ENCODE results near the gene CHN1.

The CHN1 gene

GRCh38 chr2:174826051-174826450, 179.1 kb downstream of the CHN1 start:
- no peak for DNase-seq (ENCODE audit: low spot score)

- DNase-seq (ENCODE audit: low spot score), result no peak
Observed at GRCh38 chr2:174824068-174824467, 181.1 kb downstream of the CHN1 start.

GRCh38 chr2:174821628-174822027, 183.6 kb downstream of the CHN1 start:
- no peak for DNase-seq (ENCODE audit: low spot score)

GRCh38 chr2:174820361-174820760, 184.8 kb downstream of the CHN1 start:
- DNase-seq (ENCODE audit: low spot score), result no peak

GRCh38 chr2:174815526-174815925, 189.7 kb downstream of the CHN1 start:
- no peak for DNase-seq (ENCODE audit: low spot score)

- DNase-seq (ENCODE audit: low spot score), result no peak
Observed at GRCh38 chr2:174812037-174812436, 193.1 kb downstream of the CHN1 start.

GRCh38 chr2:174807931-174808330, 197.2 kb downstream of the CHN1 start:
- DNase-seq (ENCODE audit: low spot score), result no peak

GRCh38 chr2:174805803-174806202, 199.4 kb downstream of the CHN1 start:
- no peak for DNase-seq (ENCODE audit: low spot score)

GRCh38 chr2:174802459-174802858, 202.7 kb downstream of the CHN1 start:
- peak; percentile 44 for DNase-seq (ENCODE audit: low spot score)

GRCh38 chr2:174800436-174801205, 204.6 kb downstream of the CHN1 start:
- no peak for DNase-seq (ENCODE audit: low spot score)

GRCh38 chr2:174798801-174799200, 206.4 kb downstream of the CHN1 start:
- DNase-seq (ENCODE audit: low spot score), result no peak

- DNase-seq (ENCODE audit: low spot score), result no peak
Observed at GRCh38 chr2:174797781-174798276, 207.4 kb downstream of the CHN1 start.

GRCh38 chr2:174796319-174796771, 208.8 kb downstream of the CHN1 start:
- DNase-seq (ENCODE audit: low spot score), result no peak

- DNase-seq (ENCODE audit: low spot score), result no peak
Observed at GRCh38 chr2:174794851-174795374, 210.3 kb downstream of the CHN1 start.

GRCh38 chr2:174792309-174793025, 212.7 kb downstream of the CHN1 start:
- no peak for DNase-seq (ENCODE audit: low spot score)

- DNase-seq (ENCODE audit: low spot score), result no peak
Observed at GRCh38 chr2:174791746-174792280, 213.4 kb downstream of the CHN1 start.

- no peak for DNase-seq (ENCODE audit: low spot score)
Observed at GRCh38 chr2:174791020-174791419, 214.2 kb downstream of the CHN1 start.

- DNase-seq (ENCODE audit: low spot score), result no peak
Observed at GRCh38 chr2:174789001-174789400, 216.2 kb downstream of the CHN1 start.

- peak; percentile 40 for DNase-seq (ENCODE audit: low spot score)
Observed at GRCh38 chr2:174788291-174788929, 216.8 kb downstream of the CHN1 start.

- DNase-seq (ENCODE audit: low spot score), result peak; percentile 89
Observed at GRCh38 chr2:174787487-174788205, 217.5 kb downstream of the CHN1 start.

GRCh38 chr2:174786066-174786725, 219.0 kb downstream of the CHN1 start:
- no peak for DNase-seq (ENCODE audit: low spot score)
